GM19023 (cell line): Measurements from ENCODE around the gene CTSD.

Experiments used
- ATAC-seq: cut with Tn5 transposase; IDR thresholded peaks from one replicate; pipeline ENCODE4 v1.9.1; 2021; ENCODE audit warnings: mild to moderate bottlenecking, moderate library complexity; ENCODE audit not compliant: unreplicated experiment

The CTSD gene

GRCh38 chr11:1746511-1746931, 17.2 kb downstream of the CTSD start:
- no peak for ATAC-seq

- ATAC-seq = no peak
These were observed 17.9 kb downstream of the CTSD start for GRCh38 chr11:1745701-1746320.

- no peak for ATAC-seq
These were observed 18.6 kb downstream of the CTSD start for GRCh38 chr11:1744891-1745700.

- ATAC-seq = no peak
These were observed 19.4 kb downstream of the CTSD start for GRCh38 chr11:1744137-1744886.

- no peak for ATAC-seq
These were observed 20.1 kb downstream of the CTSD start for GRCh38 chr11:1743585-1744136.

GRCh38 chr11:1742869-1743584, 20.7 kb downstream of the CTSD start:
- ATAC-seq = no peak

GRCh38 chr11:1742371-1742770, 21.4 kb downstream of the CTSD start:
- no peak for ATAC-seq

GRCh38 chr11:1741741-1742140, 22.0 kb downstream of the CTSD start:
- ATAC-seq = no peak

- no peak for ATAC-seq
These were observed 22.8 kb downstream of the CTSD start for GRCh38 chr11:1740786-1741530.

- no peak for ATAC-seq
These were observed 24.2 kb downstream of the CTSD start for GRCh38 chr11:1739576-1739975.

GRCh38 chr11:1738380-1738779, 25.3 kb downstream of the CTSD start:
- ATAC-seq = no peak

- no peak for ATAC-seq
These were observed 26.5 kb downstream of the CTSD start for GRCh38 chr11:1737080-1737757.

GRCh38 chr11:1736447-1736992, 27.2 kb downstream of the CTSD start:
- no peak for ATAC-seq

- ATAC-seq = no peak
These were observed 28.5 kb downstream of the CTSD start for GRCh38 chr11:1735271-1735670.

GRCh38 chr11:1734641-1735081, 29.1 kb downstream of the CTSD start:
- no peak for ATAC-seq

- no peak for ATAC-seq
These were observed 29.7 kb downstream of the CTSD start for GRCh38 chr11:1733716-1734640.

GRCh38 chr11:1733009-1733715, 30.6 kb downstream of the CTSD start:
- ATAC-seq = no peak
